Cardiac fibroblast (primary cell): ENCODE measurements around the gene CACNB2.
A peak's percentile ranks its signal among the peaks of the same experiment; 100 is the strongest.
"Not testable (repeated sequence)": the region's sequence is repeated elsewhere in the genome, so short reads cannot be mapped to it uniquely, and the experiment has no call there.

Experiments
- DNase-seq, 2 donors: peaks; one replicate each; pipeline versions ENCODE4 v3.0.0 to v3.0.0-alpha.2; 2010; ENCODE audit warnings: low read depth in 2 of 2
- H3K4me3 ChIP-seq, 2 donors: replicated peaks in 1 of 2; 1 replicate in 1 of 2; 2 replicates in 1 of 2; pipeline ENCODE4 v1.5.1; 2011; ENCODE audit warnings: low read depth in 2 of 2, low read length in 2 of 2, mild to moderate bottlenecking in 2 of 2, moderate library complexity in 1 of 2
- TF ChIP-seq, protein P1 (sequence below): IDR thresholded peaks from one replicate; pipeline ENCODE4 v1.5.1; 2011; ENCODE audit warnings: low read depth, mild to moderate bottlenecking, low read length, inconsistent platforms

CACNB2 gene

DNA sequence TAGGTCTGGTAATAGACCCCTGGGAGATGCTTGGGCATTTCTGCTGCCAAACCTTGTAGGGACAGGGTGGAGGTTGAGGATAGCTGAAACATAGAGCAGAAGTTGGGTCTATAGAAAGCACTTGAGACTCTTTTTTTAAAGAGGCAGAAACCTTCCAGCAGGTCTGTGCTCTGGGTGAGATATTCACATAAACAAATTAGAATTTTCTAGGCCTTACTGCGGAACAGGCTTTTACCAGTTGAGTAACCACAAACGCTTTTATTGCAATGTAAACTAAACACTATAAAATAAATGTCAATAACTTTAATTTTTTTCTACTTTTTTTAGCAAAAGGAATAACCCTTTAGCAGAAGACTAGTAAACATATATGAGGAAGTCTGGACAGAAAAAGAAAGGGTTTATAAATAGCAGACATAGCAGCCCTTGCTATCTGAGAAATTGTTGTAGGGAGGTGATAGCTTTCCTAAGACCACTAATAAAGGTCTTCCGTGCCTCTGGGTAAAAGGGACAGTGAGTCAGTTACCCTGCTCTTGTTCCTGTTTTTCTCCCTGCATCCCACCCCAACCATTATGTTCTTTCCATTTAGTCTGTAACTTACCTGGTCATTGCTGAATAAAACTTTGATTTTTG is 38.7 kb downstream of the CACNB2 start:
- H3K4me3 ChIP-seq = no peak overlapping the region
- DNase-seq = no peak
- TF ChIP-seq, protein P1, sequence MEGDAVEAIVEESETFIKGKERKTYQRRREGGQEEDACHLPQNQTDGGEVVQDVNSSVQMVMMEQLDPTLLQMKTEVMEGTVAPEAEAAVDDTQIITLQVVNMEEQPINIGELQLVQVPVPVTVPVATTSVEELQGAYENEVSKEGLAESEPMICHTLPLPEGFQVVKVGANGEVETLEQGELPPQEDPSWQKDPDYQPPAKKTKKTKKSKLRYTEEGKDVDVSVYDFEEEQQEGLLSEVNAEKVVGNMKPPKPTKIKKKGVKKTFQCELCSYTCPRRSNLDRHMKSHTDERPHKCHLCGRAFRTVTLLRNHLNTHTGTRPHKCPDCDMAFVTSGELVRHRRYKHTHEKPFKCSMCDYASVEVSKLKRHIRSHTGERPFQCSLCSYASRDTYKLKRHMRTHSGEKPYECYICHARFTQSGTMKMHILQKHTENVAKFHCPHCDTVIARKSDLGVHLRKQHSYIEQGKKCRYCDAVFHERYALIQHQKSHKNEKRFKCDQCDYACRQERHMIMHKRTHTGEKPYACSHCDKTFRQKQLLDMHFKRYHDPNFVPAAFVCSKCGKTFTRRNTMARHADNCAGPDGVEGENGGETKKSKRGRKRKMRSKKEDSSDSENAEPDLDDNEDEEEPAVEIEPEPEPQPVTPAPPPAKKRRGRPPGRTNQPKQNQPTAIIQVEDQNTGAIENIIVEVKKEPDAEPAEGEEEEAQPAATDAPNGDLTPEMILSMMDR = no peak

DNA sequence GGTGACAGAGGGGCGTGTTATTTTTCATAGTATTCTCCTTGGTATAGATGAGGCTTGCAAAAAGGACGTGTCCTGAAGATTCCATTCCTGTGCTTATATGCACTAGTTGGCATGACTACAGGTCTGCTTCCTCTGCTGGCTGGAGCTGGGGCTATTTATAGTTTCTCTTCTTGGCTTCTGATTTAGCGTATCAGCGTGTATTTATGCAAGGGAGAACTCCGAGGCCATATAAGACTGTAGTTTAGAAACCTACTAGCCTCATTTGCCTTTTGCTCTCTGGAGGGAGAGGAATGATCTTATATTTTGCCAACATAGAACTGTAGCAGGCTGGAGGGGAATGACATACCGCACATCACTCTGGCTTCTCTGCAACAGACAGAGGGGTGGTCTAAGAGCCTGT is 39.7 kb downstream of the CACNB2 start:
- no peak overlapping the region for H3K4me3 ChIP-seq
- TF ChIP-seq, protein P1 = no peak
- DNase-seq = peak; percentile 76 to 91

DNA sequence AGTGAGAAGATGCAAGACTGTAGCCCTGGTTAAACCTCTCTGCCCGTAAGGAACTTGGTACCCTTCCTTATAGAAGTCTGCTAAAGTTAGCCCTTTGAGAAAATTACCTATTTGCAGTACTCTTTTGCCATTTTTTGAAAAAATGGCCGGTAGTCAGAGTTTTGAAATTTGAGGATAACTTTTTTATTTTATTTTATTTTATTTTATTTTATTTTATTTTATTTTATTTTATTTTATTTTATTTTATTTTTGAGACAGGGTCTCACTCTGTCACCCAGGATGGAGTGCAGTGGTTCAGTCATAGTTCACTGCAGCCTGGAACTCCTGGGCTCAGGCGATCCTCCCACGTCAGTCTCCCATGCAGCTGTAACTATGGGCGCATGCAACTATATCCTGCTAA is 41.2 kb downstream of the CACNB2 start:
- H3K4me3 ChIP-seq, DNase-seq: not testable (repeated sequence)

DNA sequence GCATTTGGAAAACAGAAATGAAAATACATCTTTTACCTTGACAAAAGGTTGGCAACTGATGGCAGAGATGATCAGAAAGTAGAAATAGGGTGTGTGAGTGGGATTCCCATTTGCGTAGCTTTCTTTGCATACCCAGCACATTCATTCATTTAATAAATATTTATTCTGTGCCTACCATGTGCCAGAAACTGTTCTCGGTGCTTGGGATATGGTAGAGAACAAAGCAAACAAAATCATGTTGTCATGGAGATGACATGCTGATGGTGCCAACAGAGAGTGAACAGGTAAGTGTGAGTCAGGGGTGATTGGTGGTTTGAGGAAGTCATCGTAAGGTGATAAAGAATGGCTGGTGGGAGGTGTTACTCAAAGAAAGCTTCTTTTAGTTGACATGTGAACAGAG is 45.4 kb downstream of the CACNB2 start:
- TF ChIP-seq, protein P1 = no peak

DNA sequence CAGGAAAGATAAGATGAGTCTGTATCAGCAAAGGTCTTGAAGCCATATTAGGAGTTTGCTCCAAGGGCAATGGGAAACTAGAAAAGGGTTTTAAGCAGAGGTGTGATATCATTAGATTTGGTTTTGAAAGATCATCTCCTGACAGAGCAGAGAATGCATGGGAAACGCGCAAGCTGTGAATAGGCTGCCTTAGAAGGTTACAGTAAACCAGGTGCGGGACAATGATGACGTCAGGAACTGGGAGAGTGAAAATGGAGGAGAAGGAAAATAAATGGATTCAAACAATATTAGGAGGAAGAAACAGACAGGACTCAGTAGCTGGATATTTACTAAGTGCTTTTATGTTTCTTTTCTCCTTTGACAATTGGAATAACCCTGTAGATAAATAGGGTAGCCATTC is 50.6 kb downstream of the CACNB2 start:
- no peak for DNase-seq
- H3K4me3 ChIP-seq = no peak overlapping the region
- TF ChIP-seq, protein P1 = no peak

More for the DNA sequence above, 45.4 kb downstream of the CACNB2 start:
- H3K4me3 ChIP-seq = no peak overlapping the region
- DNase-seq = no peak

DNA sequence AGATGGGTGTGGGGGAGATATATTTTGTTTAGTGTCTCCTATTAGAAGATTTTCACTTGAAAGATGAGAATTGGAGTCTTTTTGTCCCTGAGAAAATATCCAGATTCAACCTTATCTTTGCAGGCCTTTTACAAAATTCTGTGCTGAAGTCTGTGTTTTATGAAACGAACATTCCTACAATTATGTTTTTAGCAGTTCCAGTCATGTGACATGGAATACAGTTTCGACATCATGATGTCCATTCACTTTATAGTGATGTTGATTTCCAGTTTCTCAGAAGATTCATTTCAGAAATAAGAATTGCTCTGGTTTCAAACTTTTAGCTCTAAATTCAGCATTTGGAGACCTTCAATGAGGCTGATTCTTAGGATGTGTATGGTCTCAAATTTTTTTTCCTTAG is 54.4 kb downstream of the CACNB2 start:
- no peak overlapping the region for H3K4me3 ChIP-seq
- TF ChIP-seq, protein P1 = no peak
- DNase-seq = no peak

DNA sequence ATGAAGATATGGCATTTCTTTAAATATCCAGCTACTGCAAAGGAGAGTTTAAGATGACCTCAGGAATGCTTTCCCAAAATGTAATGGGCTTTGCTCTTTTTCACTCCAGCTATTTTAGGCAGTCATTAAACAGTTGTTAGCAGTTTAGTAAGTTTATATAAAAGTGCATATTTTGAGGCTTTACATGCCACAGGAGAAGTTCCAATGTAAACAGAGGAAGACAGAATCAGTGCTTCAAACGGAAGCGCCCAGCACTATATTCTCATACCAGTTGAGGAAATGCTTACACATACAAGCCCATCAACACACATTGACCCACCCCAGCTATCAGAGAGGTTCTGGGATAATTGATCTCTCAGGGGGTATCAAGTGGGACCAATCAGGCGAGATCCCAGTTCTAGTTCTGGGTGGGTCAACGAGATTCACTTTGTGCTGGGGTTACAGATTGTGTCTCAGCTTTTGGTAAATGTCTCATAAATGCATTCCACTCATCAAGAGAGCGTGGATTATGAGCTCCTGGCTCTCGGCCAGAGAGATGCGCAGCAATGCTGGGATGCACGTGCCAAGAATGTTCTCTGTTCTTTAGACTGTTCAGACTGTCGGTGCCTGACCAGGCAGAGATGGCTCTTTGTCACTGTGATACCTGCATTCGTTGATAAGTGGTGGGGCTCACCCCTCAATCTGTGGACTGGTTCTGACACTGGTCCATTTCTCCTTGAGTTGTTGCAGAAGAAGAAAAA is 55.0 kb downstream of the CACNB2 start:
- H3K4me3 ChIP-seq = no peak overlapping the region
- TF ChIP-seq, protein P1 = no peak
- DNase-seq = peak; percentile 28 to 33
